ENCODE data around the gene NFYA. TPM values are rescaled to one million over a fixed set of nuclear protein-coding genes. Genes with fewer than 3 reads are reported as not detected.

NFYA gene
- total RNA-seq, 1 donor from 2014 or later, result 27.8 TPM

DNA sequence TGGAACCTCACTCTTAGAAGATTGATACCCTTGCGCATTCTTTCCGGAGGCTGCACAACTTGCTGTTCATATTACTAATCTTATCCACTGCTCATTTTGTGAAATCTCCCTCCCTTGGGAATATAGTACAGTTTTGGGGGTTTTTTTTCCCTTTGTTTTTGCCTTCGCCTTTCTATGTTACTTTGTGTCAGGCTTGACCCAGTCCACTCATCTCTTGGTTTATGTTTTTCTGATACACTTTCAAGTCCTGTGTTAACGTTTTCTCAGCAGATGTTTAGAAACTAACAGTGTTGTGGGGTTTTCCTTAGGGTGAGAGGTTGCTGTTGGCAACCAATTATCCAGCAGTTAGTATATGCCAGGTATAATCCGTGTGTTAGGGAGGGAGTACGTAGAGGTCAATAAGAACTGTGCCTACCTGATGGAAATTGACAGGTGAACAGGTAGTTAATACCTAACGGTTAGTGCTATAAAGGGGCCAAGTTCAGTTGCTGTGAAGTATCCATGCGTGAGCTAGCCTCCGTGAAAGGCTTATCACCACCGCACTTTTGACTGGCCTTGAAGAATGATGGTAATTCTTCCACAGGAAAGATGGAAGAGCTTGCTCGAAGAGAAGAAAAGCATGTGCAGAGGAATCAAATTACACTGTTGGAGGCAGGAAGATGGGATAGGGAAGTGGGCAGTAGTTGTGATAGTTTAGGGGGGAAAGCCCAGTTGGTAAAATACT is 1.4 kb downstream of the NFYA start:
- Mint-ChIP-seq H3K27ac (ENCODE audit: unreplicated experiment) (peak overlapping the region; percentile 95), H3K36me3 (ENCODE audit: low read depth, unreplicated experiment) (no peaks in the 10 kb centered on the region), H3K4me3 (ENCODE audit: unreplicated experiment) (peak overlapping the region; percentile 86), H3K4me1 (ENCODE audit: low read depth, unreplicated experiment) (peaks cover 21% of the 10 kb centered on the region), H3K27me3 (ENCODE audit: low read depth, unreplicated experiment) (no peaks in the 10 kb centered on the region), H3K9me3 (ENCODE audit: unreplicated experiment) (no peaks in the 10 kb centered on the region)
- H3K9ac ChIP-seq (ENCODE audit: low read length), result peak overlapping the region; percentile 99
- peak overlapping the region; percentile 58 for H2AFZ ChIP-seq (ENCODE audit: low read depth, low read length)
- H4K20me1 ChIP-seq (ENCODE audit: insufficient read depth, low read length), result peaks cover 47% of the 10 kb centered on the region
- TF ChIP-seq, protein P1, sequence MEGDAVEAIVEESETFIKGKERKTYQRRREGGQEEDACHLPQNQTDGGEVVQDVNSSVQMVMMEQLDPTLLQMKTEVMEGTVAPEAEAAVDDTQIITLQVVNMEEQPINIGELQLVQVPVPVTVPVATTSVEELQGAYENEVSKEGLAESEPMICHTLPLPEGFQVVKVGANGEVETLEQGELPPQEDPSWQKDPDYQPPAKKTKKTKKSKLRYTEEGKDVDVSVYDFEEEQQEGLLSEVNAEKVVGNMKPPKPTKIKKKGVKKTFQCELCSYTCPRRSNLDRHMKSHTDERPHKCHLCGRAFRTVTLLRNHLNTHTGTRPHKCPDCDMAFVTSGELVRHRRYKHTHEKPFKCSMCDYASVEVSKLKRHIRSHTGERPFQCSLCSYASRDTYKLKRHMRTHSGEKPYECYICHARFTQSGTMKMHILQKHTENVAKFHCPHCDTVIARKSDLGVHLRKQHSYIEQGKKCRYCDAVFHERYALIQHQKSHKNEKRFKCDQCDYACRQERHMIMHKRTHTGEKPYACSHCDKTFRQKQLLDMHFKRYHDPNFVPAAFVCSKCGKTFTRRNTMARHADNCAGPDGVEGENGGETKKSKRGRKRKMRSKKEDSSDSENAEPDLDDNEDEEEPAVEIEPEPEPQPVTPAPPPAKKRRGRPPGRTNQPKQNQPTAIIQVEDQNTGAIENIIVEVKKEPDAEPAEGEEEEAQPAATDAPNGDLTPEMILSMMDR (IDR thresholded peaks at IDR 0.05; ENCODE audit: insufficient read depth, low read depth, low read length), result no peak
- TF ChIP-seq EZH2 (IDR thresholded peaks at IDR 0.05; ENCODE audit: insufficient read depth, low read length), result no peak
- H3K36me3 ChIP-seq (ENCODE audit: insufficient read depth, low read length), result peaks cover 8% of the 10 kb centered on the region
- H3K4me2 ChIP-seq (ENCODE audit: low read length), result peak overlapping the region; percentile 99
- H3K4me1 ChIP-seq (ENCODE audit: insufficient read depth, low read length), result peaks cover 9% of the 10 kb centered on the region
- no peaks in the 10 kb centered on the region for H3K9me3 ChIP-seq (ENCODE audit: insufficient read depth, low read depth, low read length)
- peak; percentile 35 for DNase-seq (ENCODE audit: low read depth)
- H3K79me2 ChIP-seq (ENCODE audit: insufficient read depth, low read length), result peaks cover 60% of the 10 kb centered on the region
- peak overlapping the region; percentile 95 for H3K27ac ChIP-seq (ENCODE audit: low read depth, low read length)
- FAIRE-seq, result no peak
- peak overlapping the region; percentile 81 for H3K4me3 ChIP-seq (ENCODE audit: insufficient read depth, low read depth, low read length)
- H3K27me3 ChIP-seq (ENCODE audit: insufficient read depth, low read length), result no peaks in the 10 kb centered on the region

DNA sequence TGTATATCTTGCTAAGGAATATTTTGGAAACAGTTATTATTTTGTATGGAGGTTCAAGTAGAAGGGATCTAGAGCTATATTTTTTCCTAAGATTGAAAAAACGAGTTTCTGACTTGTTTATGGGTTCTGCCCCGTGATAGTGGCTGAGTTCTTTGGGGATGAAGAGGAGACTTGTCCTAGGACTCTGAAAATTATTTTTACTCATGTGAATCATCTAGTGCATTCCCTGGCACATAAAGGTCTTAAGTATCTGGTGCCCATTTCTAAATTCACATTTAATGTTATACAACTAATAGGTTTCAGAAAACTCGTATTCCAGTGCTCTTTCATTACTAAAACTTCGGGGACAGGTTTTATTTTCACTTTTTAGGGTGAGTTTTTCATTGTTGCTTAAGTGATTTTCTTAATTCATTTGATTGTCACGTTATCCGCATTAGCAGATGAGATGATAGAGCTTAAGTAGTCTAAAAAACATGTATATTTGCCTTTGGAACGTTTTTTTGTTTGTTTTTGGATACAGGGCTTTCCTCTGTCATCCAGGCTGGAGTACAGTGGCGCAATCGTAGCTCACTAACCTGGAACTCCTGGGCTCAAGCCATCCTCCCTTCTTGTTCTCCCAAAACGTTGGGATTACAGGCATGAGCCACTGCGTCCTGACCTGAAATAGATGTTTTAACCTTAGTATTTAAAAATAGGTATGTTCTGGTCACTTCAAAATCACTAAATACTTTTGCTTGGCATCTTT is 2.1 kb downstream of the NFYA start:
- Histone ChIP-seq H3K9ac (ENCODE audit: low read length) (peak overlapping the region; percentile 99), H3K27ac (ENCODE audit: low read depth, low read length) (no peak overlapping the region), H3K79me2 (ENCODE audit: insufficient read depth, low read length) (peaks cover 67% of the 10 kb centered on the region), H3K27me3 (ENCODE audit: insufficient read depth, low read length) (no peaks in the 10 kb centered on the region), H3K4me2 (ENCODE audit: low read length) (peak overlapping the region; percentile 99), H3K36me3 (ENCODE audit: insufficient read depth, low read length) (peaks cover 15% of the 10 kb centered on the region), H2AFZ (ENCODE audit: low read depth, low read length) (no peak overlapping the region), H3K4me3 (ENCODE audit: insufficient read depth, low read depth, low read length) (peak overlapping the region; percentile 81), H3K9me3 (ENCODE audit: insufficient read depth, low read depth, low read length) (no peaks in the 10 kb centered on the region), H3K4me1 (ENCODE audit: insufficient read depth, low read length) (peaks cover 9% of the 10 kb centered on the region), H4K20me1 (ENCODE audit: insufficient read depth, low read length) (peaks cover 51% of the 10 kb centered on the region)
- Mint-ChIP-seq H3K9me3 (ENCODE audit: unreplicated experiment) (no peaks in the 10 kb centered on the region), H3K36me3 (ENCODE audit: low read depth, unreplicated experiment) (no peaks in the 10 kb centered on the region), H3K27ac (ENCODE audit: unreplicated experiment) (peak overlapping the region; percentile 1), H3K27me3 (ENCODE audit: low read depth, unreplicated experiment) (no peaks in the 10 kb centered on the region), H3K4me1 (ENCODE audit: low read depth, unreplicated experiment) (peaks cover 21% of the 10 kb centered on the region), H3K4me3 (ENCODE audit: unreplicated experiment) (peak overlapping the region; percentile 86)
- TF ChIP-seq EZH2 (IDR thresholded peaks at IDR 0.05; ENCODE audit: insufficient read depth, low read length), result no peak
- TF ChIP-seq, protein P1 (IDR thresholded peaks at IDR 0.05; ENCODE audit: insufficient read depth, low read depth, low read length), result no peak
- no peak for FAIRE-seq
- no peak for DNase-seq (ENCODE audit: low read depth)

Measured in astrocyte (in vitro differentiated cells and primary cell).